ENCODE measurements around the gene TMEM168.
A peak's percentile ranks its signal among the peaks of the same experiment; 100 is the strongest.

TMEM168 gene

GRCh38 chr7:112770051-112770450 lies 20.1 kb downstream of the TMEM168 start:
- peak; percentile 90 for DNase-seq (ENCODE audit: low spot score)
- Histone ChIP-seq H3K27me3 (ENCODE audit: insufficient read depth, poor library complexity, severe bottlenecking) (no peaks in the 10 kb centered on the region), H3K36me3 (ENCODE audit: low read depth) (peaks cover 7% of the 10 kb centered on the region; the same call in 1 of the 2 replicates), H3K27ac (ENCODE audit: poor library complexity, severe bottlenecking) (peak overlapping the region; percentile 72), H3K9me3 (ENCODE audit: severe bottlenecking) (no peaks in the 10 kb centered on the region), H3K4me1 (ENCODE audit: insufficient read depth, poor library complexity, severe bottlenecking) (peaks cover 23% of the 10 kb centered on the region), H3K4me3 (ENCODE audit: severe bottlenecking) (no peak overlapping the region)
- peak; percentile 100 for ATAC-seq (ENCODE audit: low read depth)
- no peak for TF ChIP-seq CTCF (IDR thresholded peaks at IDR 0.05; ENCODE audit: poor library complexity, severe bottlenecking)

DNA sequence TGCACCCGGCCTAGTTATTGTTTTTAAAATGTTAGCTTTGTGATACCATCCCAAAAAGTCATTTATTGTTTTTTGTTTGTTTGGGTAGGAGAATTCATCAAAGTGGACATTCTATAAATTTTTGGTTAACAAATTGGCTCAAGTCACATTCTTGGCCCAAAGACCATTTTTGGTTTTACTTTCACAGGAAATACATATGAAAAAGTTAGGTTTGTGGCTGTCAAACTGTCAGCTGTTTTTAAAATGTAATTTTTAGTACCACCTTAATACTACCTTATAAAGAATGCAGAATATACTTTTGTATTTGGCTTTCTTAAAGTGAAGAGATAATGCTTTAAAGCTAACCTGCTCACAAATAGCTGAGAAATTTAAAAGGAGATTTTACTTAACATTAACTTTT lies 25.1 kb downstream of the TMEM168 start:
- H3K27ac ChIP-seq (ENCODE audit: poor library complexity, severe bottlenecking) = no peak overlapping the region

DNA sequence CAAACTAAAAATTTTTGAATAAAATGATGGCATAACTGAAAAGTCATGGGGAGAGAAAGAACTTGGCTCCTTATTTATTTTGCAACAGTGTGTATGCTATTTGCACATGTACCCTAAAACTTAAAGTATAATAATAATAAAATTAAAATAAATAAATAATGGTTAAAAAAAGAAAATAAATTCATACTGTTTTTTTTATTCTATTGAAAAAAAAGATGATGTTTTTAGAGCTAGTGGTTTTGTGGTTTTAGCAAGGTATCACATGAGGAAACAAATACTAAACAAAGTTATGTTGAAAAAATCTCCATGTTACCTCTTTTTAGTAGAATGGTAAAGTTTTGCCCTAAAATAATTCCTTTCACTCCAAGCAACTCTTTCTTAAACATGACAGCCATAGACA lies 26.2 kb downstream of the TMEM168 start:
- no peak for ATAC-seq (ENCODE audit: low read depth)
- no peak overlapping the region for H3K27ac ChIP-seq (ENCODE audit: poor library complexity, severe bottlenecking)
- no peaks in the 10 kb centered on the region for H3K9me3 ChIP-seq (ENCODE audit: severe bottlenecking)
- no peak for TF ChIP-seq CTCF (IDR thresholded peaks at IDR 0.05; ENCODE audit: poor library complexity, severe bottlenecking)
- no peak overlapping the region for H3K4me3 ChIP-seq (ENCODE audit: severe bottlenecking)
- no peaks in the 10 kb centered on the region for H3K27me3 ChIP-seq (ENCODE audit: insufficient read depth, poor library complexity, severe bottlenecking)
- H3K4me1 ChIP-seq (ENCODE audit: insufficient read depth, poor library complexity, severe bottlenecking) = peaks cover 2% of the 10 kb centered on the region
- H3K36me3 ChIP-seq (ENCODE audit: low read depth) = 0 out of 2 replicates have a peak, but pooled peaks cover 2% of the 10 kb centered on the region
- no peak for DNase-seq (ENCODE audit: low spot score)

More for the DNA sequence above, 25.1 kb downstream of the TMEM168 start:
- H3K36me3 ChIP-seq (ENCODE audit: low read depth) = 0 out of 2 replicates have a peak, but pooled peaks cover 2% of the 10 kb centered on the region
- no peak for TF ChIP-seq CTCF (IDR thresholded peaks at IDR 0.05; ENCODE audit: poor library complexity, severe bottlenecking)
- no peaks in the 10 kb centered on the region for H3K27me3 ChIP-seq (ENCODE audit: insufficient read depth, poor library complexity, severe bottlenecking)
- no peak overlapping the region for H3K4me3 ChIP-seq (ENCODE audit: severe bottlenecking)
- DNase-seq (ENCODE audit: low spot score) (no peak), ATAC-seq (ENCODE audit: low read depth) (no peak)
- H3K9me3 ChIP-seq (ENCODE audit: severe bottlenecking) = no peaks in the 10 kb centered on the region
- peaks cover 12% of the 10 kb centered on the region for H3K4me1 ChIP-seq (ENCODE audit: insufficient read depth, poor library complexity, severe bottlenecking)

GRCh38 chr7:112763298-112763697 lies 26.9 kb downstream of the TMEM168 start:
- ATAC-seq (ENCODE audit: low read depth) = no peak
- 0 out of 2 replicates have a peak, but pooled peaks cover 2% of the 10 kb centered on the region for H3K36me3 ChIP-seq (ENCODE audit: low read depth)
- no peaks in the 10 kb centered on the region for H3K9me3 ChIP-seq (ENCODE audit: severe bottlenecking)
- H3K27ac ChIP-seq (ENCODE audit: poor library complexity, severe bottlenecking) = no peak overlapping the region
- no peak for TF ChIP-seq CTCF (IDR thresholded peaks at IDR 0.05; ENCODE audit: poor library complexity, severe bottlenecking)
- no peak for DNase-seq (ENCODE audit: low spot score)
- H3K27me3 ChIP-seq (ENCODE audit: insufficient read depth, poor library complexity, severe bottlenecking) = no peaks in the 10 kb centered on the region
- no peak overlapping the region for H3K4me3 ChIP-seq (ENCODE audit: severe bottlenecking)
- H3K4me1 ChIP-seq (ENCODE audit: insufficient read depth, poor library complexity, severe bottlenecking) = no peaks in the 10 kb centered on the region

GRCh38 chr7:112759905-112760304 lies 30.3 kb downstream of the TMEM168 start:
- no peak for TF ChIP-seq CTCF (IDR thresholded peaks at IDR 0.05; ENCODE audit: poor library complexity, severe bottlenecking)
- DNase-seq (ENCODE audit: low spot score) (no peak), ATAC-seq (ENCODE audit: low read depth) (peak; percentile 29; the same call in 2 of the 3 replicates)
- Histone ChIP-seq H3K4me1 (ENCODE audit: insufficient read depth, poor library complexity, severe bottlenecking) (no peaks in the 10 kb centered on the region), H3K4me3 (ENCODE audit: severe bottlenecking) (no peak overlapping the region), H3K27me3 (ENCODE audit: insufficient read depth, poor library complexity, severe bottlenecking) (no peaks in the 10 kb centered on the region), H3K36me3 (ENCODE audit: low read depth) (no peaks in the 10 kb centered on the region), H3K9me3 (ENCODE audit: severe bottlenecking) (no peaks in the 10 kb centered on the region), H3K27ac (ENCODE audit: poor library complexity, severe bottlenecking) (no peak overlapping the region)

All from RWPE2 (cell line).